ENCODE results near the gene RAD9A.

DNA sequence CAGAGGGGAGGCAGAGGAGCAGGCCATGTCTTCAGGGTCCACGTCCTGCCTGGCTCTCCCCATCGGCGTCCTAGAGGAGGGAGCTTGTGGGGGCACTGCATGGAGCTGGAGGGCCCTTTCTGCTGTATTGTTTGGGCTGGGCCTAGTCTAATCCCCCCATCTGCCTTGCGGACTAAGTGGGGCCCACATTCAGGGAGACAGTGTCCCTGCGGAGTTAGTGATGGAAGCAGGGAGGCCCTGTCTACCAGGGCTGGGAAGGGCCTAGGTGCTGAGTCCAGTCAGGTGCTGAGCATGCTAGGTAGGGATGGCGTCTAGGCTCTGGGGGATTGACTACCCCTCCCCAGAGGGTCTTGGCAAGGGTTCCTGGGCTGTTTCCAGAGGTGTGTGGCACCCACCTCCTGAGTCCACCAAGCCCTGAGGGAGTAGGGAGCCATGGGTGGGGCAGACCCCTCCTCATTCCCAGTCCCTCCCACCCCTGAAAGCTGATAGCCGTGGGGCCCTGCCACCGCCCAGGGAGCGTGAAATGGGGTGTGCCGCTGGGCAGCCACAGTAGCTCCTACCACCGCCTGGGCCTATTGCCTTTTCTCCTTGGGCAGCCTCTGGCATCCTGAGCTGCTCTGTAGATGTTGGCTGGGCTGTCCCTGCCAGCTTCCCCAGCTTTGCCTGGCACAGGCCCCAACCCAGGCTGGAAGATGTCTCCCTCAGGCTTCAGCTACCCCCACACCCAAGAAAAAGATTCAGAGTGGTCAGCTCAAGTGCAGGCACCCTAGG, 36.6 kb upstream of the RAD9A start:
- no peak for TF ChIP-seq ARNT (IDR thresholded peaks at IDR 0.05)
- no peak for TF ChIP-seq FOXM1 (IDR thresholded peaks at IDR 0.05; ENCODE audit: borderline replicate concordance)
- TF ChIP-seq HDGF (IDR thresholded peaks at IDR 0.05; ENCODE audit: borderline replicate concordance), result no peak
- no peak for TF ChIP-seq ELF4 (IDR thresholded peaks at IDR 0.05)
- TF ChIP-seq FOXA1 (IDR thresholded peaks at IDR 0.05), result no peak
- TF ChIP-seq NFRKB (IDR thresholded peaks at IDR 0.05), result no peak
- TF ChIP-seq PKNOX1 (IDR thresholded peaks at IDR 0.05), result no peak
- TF ChIP-seq BHLHE40 (IDR thresholded peaks at IDR 0.05; ENCODE audit: borderline replicate concordance), result no peak
- TF ChIP-seq L3MBTL2 (conservative IDR thresholded peaks at IDR 0.05), result no peak

All from HEK293T (cell line).